NCI-H146 treated with DMSO at 0.1 percent for 48 hours (cell line): Measurements from ENCODE around the gene CHN2.
"Not testable (repeated sequence)": the region's sequence is repeated elsewhere in the genome, so short reads cannot be mapped to it uniquely, and the experiment has no call there.

ENCODE experiments used
- DNase-seq: peaks from one replicate; lab custom pipeline; 2025; ENCODE audit not compliant: unreplicated experiment; lab: John Stamatoyannopoulos, UW

CHN2 gene

DNA sequence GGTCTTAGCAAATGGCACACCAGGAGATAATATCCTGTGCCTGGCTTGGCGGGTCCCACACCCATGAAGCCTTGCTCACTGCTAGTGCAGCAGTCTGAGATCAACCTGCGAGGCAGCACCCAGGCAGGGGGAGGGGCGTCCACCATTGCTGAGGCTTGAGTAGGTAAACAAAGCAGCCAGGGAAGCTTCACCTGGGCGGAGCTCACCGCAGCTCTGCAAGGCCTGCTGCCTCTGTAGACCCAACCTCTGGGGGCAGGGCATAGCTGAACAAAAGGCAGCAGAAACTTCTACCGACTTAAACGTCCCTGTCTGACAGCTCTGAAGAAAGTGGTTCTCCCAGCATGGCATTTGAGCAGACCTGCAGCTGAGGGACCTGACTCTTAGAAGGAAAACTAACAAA is 334.0 kb downstream of the CHN2 start:
- DNase-seq, result not testable (repeated sequence)
